Measurements from ENCODE around the gene ATP13A4.

The ATP13A4 gene

GRCh38 chr3:193489949-193490348, 64.7 kb downstream of the ATP13A4 start:
- DNase-seq, result no peak

- DNase-seq, result no peak
These were observed 66.0 kb downstream of the ATP13A4 start for GRCh38 chr3:193488741-193489140.

- no peak for DNase-seq
These were observed 70.6 kb downstream of the ATP13A4 start for GRCh38 chr3:193483988-193484539.

GRCh38 chr3:193481436-193481835, 73.3 kb downstream of the ATP13A4 start:
- DNase-seq, result no peak

- no peak for DNase-seq
These were observed 80.2 kb downstream of the ATP13A4 start for GRCh38 chr3:193474446-193474845.

GRCh38 chr3:193470710-193471109, 84.0 kb downstream of the ATP13A4 start:
- no peak for DNase-seq

GRCh38 chr3:193465992-193466608, 88.6 kb downstream of the ATP13A4 start:
- no peak for DNase-seq

- DNase-seq, result no peak
These were observed 89.8 kb downstream of the ATP13A4 start for GRCh38 chr3:193464889-193465288.

GRCh38 chr3:193457526-193457925, 97.2 kb downstream of the ATP13A4 start:
- DNase-seq, result no peak

GRCh38 chr3:193452338-193452737, 102.4 kb downstream of the ATP13A4 start:
- DNase-seq, result no peak

GRCh38 chr3:193451902-193452301, 102.8 kb downstream of the ATP13A4 start:
- DNase-seq, result no peak

GRCh38 chr3:193446965-193447602, 107.6 kb downstream of the ATP13A4 start:
- no peak for DNase-seq

GRCh38 chr3:193439423-193439822, 115.3 kb downstream of the ATP13A4 start:
- DNase-seq, result no peak

GRCh38 chr3:193418576-193419373, 135.9 kb downstream of the ATP13A4 start:
- no peak for DNase-seq

- DNase-seq, result no peak
These were observed 138.1 kb downstream of the ATP13A4 start for GRCh38 chr3:193416629-193417028.

- no peak for DNase-seq
These were observed 147.0 kb downstream of the ATP13A4 start for GRCh38 chr3:193407688-193408087.

- DNase-seq, result no peak
These were observed 147.6 kb downstream of the ATP13A4 start for GRCh38 chr3:193407112-193407511.

GRCh38 chr3:193403307-193403706, 151.4 kb downstream of the ATP13A4 start:
- DNase-seq, result no peak

GRCh38 chr3:193400304-193400703, 154.4 kb downstream of the ATP13A4 start:
- no peak for DNase-seq

- DNase-seq, result no peak
These were observed 158.0 kb downstream of the ATP13A4 start for GRCh38 chr3:193396451-193397244.

- no peak for DNase-seq
These were observed 162.8 kb downstream of the ATP13A4 start for GRCh38 chr3:193391902-193392301.

GRCh38 chr3:193389335-193389734, 165.4 kb downstream of the ATP13A4 start:
- no peak for DNase-seq

GRCh38 chr3:193388361-193388760, 166.3 kb downstream of the ATP13A4 start:
- DNase-seq, result no peak
